Activated B cell treated with CpG ODN at 0.5 μM for 24 hours (primary cell): Measurements from ENCODE around the gene TXNDC9. TPM values are rescaled to one million over a fixed set of nuclear protein-coding genes. Genes with fewer than 3 reads are reported as not detected.

Experiments
- ATAC-seq: fragments of 200-7000 bp; cut with Tn5 transposase; one replicate; pipeline ENCODE4 v1.10.0; 2021; ENCODE audit warnings: low read depth, mild to moderate bottlenecking, moderate library complexity
- CTCF ChIA-PET: fragments of 350-600 bp; sonication (Branson Sonifier 250); formaldehyde crosslinking; loops from one replicate; lab custom pipeline; 2021; ENCODE audit warnings: antibody characterized with exemption; lab: Charles Lee
- POLR2A ChIA-PET: fragments of 350-600 bp; sonication (Branson Sonifier 250); formaldehyde crosslinking; loops from one replicate; lab custom pipeline; 2021; ENCODE audit warnings: antibody characterized with exemption; lab: Charles Lee
- DNase-seq: peaks from one replicate; pipeline ENCODE4 v3.0.0; 2022
- H3K27ac Mint-ChIP-seq: one replicate; pipeline ENCODE4 v1.8.0; 2020; ENCODE audit warnings: mixed read lengths
- H3K27me3 Mint-ChIP-seq: one replicate; pipeline ENCODE4 v1.8.0; 2021; ENCODE audit warnings: mixed read lengths
- H3K36me3 Mint-ChIP-seq: one replicate; pipeline ENCODE4 v1.8.0; 2021; ENCODE audit warnings: low read depth, mixed read lengths
- H3K4me1 Mint-ChIP-seq: one replicate; pipeline ENCODE4 v1.8.0; 2021; ENCODE audit warnings: mixed read lengths
- H3K4me3 Mint-ChIP-seq: one replicate; pipeline ENCODE4 v1.8.0; 2020; ENCODE audit warnings: mild to moderate bottlenecking, mixed read lengths
- H3K9me3 Mint-ChIP-seq: one replicate; pipeline ENCODE4 v1.8.0; 2020; ENCODE audit warnings: mixed read lengths
- intact Hi-C: fragments of 100-400 bp; cut with micrococcal nuclease; formaldehyde crosslinking; loops from one replicate; pipeline ENCODE4 v1.15.1; 2024
- total RNA-seq: library from RNA; stranded (reverse); gene quantifications from 2 replicates; pipeline ENCODE4 v1.2.3, GENCODE V29; 2022
- TF ChIP-seq, protein P1 (sequence below): fragments of 200-600 bp; IDR thresholded peaks from one replicate; pipeline ENCODE4 v1.8.0; 2022; ENCODE audit warnings: antibody characterized with exemption, mild to moderate bottlenecking

The TXNDC9 gene
- total RNA-seq, 1 donor from 2014 or later = 26.8 TPM

DNA sequence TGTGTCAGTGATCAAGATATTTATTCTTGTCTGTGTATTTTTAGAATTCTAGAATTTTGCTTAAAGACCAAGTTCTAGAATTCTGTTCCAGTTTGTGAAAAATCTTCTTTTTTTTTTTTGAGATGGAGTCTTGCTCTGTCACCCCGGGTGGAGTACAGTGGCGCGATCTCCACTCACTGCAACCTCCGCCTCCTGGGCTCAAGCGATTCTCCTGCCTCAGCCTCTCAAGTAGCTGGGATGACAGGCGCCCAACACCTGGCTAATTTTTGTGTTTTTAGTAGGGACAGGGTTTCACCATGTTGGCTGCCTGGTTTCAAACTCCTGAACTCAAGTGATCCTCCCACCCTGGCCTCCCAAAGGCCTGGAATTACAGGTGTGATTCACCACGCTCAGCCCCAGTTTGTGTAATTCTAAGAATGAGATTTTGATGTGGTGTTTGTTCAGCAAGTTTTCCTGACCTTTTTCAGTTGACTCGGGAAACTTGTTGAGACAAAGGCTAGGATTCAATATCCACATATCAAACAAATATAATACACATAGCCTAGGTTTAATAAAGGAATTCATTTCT, 4.6 kb upstream of the TXNDC9 start:
- Mint-ChIP-seq H3K27ac (no peak overlapping the region), H3K4me1 (peaks cover 26% of the 10 kb centered on the region), H3K27me3 (no peaks in the 10 kb centered on the region), H3K36me3 (peaks cover 6% of the 10 kb centered on the region), H3K4me3 (no peak overlapping the region), H3K9me3 (no peaks in the 10 kb centered on the region)
- TF ChIP-seq, protein P1, sequence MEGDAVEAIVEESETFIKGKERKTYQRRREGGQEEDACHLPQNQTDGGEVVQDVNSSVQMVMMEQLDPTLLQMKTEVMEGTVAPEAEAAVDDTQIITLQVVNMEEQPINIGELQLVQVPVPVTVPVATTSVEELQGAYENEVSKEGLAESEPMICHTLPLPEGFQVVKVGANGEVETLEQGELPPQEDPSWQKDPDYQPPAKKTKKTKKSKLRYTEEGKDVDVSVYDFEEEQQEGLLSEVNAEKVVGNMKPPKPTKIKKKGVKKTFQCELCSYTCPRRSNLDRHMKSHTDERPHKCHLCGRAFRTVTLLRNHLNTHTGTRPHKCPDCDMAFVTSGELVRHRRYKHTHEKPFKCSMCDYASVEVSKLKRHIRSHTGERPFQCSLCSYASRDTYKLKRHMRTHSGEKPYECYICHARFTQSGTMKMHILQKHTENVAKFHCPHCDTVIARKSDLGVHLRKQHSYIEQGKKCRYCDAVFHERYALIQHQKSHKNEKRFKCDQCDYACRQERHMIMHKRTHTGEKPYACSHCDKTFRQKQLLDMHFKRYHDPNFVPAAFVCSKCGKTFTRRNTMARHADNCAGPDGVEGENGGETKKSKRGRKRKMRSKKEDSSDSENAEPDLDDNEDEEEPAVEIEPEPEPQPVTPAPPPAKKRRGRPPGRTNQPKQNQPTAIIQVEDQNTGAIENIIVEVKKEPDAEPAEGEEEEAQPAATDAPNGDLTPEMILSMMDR = no peak
- POLR2A ChIA-PET = no interaction called here
- no peak for ATAC-seq
- DNase-seq = no peak
- intact Hi-C loops = no loop called here
- CTCF ChIA-PET = no interaction called here

DNA sequence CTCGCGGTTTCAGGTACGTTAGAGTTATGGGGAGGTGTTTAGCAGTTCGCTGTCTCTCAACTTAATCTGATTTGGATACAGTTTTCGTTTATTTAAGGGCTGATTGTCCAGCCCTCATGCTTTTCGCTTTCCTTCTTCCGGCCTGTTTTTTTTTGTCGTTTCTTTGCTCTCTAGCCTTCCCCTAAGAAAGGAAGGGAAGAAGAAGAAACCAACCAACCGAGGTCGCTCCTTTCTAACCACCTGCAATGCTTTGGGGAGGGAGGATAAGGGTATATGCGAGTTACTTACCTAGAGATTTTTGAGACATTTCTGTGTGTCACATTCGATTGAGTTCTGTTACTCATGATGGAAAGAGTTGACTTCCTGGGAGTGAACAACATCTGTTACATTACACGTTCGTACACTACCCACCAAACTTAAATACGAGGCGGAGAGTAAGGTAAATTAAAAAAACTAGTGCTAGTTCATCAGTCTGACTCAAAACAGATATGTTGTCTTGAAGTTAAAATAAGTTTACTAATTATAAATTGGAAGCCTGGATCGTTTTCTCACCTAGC, 2.0 kb upstream of the TXNDC9 start:
- no peak for DNase-seq
- POLR2A ChIA-PET = interaction anchor here (1.1 to 3.6 kb wide), 6 partner anchors 10 to 197 kb away, joined by 5 to 37 read pairs (median 19); partner anchors contain the start of genes C2orf15, LIPT1, MITD1 and MRPL30
- Mint-ChIP-seq H3K9me3 (no peaks in the 10 kb centered on the region), H3K27ac (no peak overlapping the region), H3K4me3 (no peak overlapping the region), H3K36me3 (peaks cover 6% of the 10 kb centered on the region), H3K27me3 (no peaks in the 10 kb centered on the region), H3K4me1 (peaks cover 29% of the 10 kb centered on the region)
- CTCF ChIA-PET = interaction anchor here (2.9 kb wide), 1 partner anchor 152 kb away, joined by 18 read pairs; the partner anchor contains the start of gene REV1
- intact Hi-C loops = loop anchor here (5.0 kb wide), 3 partner anchors 804 to 924 kb away; partner anchors contain the start of gene AFF3
- TF ChIP-seq, protein P1 = no peak
- no peak for ATAC-seq

DNA sequence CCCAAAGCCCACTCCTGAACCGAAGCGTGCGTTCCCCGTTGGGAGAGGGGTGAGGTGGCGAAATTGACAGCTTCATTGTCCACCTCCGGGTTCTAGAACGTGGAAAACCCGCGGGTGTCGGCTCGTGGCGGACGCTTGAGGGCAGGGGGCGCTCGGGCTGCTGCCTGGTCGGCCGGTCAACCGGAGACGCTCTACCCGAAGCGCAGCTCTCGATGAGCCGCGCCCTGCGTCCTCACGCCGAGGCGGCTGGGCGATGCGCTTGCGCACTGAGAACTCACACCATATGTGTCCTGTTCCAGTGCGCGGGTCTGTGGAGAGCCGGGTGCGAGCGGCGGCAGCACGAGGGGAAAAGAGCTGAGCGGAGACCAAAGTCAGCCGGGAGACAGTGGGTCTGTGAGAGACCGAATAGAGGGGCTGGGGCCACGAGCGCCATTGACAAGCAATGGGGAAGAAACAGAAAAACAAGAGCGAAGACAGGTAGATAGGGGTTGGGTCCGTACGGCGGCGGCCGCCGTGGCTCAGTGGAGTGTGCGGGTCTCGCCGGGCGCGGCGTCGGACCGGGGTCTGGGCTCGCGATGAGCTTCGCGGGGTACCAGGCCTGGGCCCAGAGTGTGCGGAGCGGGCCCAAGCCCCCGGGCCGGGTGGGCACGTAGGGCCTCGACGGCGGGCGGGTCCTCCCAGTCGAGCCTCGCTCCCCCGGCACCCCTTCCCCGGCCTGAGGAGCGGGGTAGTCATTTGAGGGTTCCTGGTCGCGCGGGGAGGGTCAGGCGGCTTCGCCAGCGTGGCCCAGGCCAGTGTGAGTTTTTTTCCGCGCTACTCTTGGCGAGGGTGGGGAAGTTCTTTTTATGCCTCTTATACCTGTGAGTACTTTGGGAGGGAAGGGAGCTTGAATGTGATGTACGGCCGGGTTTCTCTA, 1.2 kb upstream of the TXNDC9 start, which contains the start of gene EIF5B:
Gene EIF5B (plus strand): TSS at position 277 of the 916 bp plus-strand sequence. CDS start 166 bp downstream, at position 443.
- no peaks in the 10 kb centered on the region for H3K27me3 Mint-ChIP-seq
- peak; percentile 92 for DNase-seq
- peaks cover 11% of the 10 kb centered on the region for H3K36me3 Mint-ChIP-seq
- peak; percentile 69 for ATAC-seq
- CTCF ChIA-PET = interaction anchor here (0.9 to 2.9 kb wide), 3 partner anchors 153 to 197 kb away, joined by 3 to 18 read pairs (median 3); partner anchors contain the start of gene REV1
- peaks cover 28% of the 10 kb centered on the region for H3K4me1 Mint-ChIP-seq
- POLR2A ChIA-PET = interaction anchor here (1.1 to 3.6 kb wide), 12 partner anchors 11 to 1691 kb away, joined by 3 to 37 read pairs (median 6); partner anchors contain the start of genes C2orf15, COX5B, LIPT1 and MITD1
- intact Hi-C loops = loop anchor here (1.0 to 5.0 kb wide), 11 partner anchors 9 to 1915 kb away; partner anchors contain the start of genes AFF3, CNOT11, COA5 and MGAT4A
- H3K27ac Mint-ChIP-seq = no peak within 1 kb of the TSS
- no peaks in the 10 kb centered on the region for H3K9me3 Mint-ChIP-seq
- TF ChIP-seq, protein P1 = no peak
- H3K4me3 Mint-ChIP-seq = no peak within 1 kb of the TSS

DNA sequence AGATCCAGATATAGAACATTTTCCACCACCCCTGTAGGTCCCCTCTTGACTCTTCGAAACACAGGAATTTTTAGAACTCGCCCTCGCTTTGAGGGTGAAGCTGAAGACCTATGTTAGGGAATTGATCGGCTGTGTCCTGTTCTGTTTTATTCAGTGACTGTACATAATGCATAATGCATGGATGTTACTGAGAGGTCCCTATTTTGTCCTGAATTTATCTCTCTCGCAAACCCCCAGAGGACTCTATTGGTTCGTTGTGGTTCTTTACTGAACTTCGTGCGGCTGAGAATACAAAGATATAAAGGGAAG, 625 bp upstream of the TXNDC9 start:
- CTCF ChIA-PET = interaction anchor here (0.9 to 2.9 kb wide), 3 partner anchors 153 to 196 kb away, joined by 3 to 18 read pairs (median 3); partner anchors contain the start of gene REV1
- intact Hi-C loops = loop anchor here (1.0 to 5.0 kb wide), 14 partner anchors 10 to 1916 kb away; partner anchors contain the start of genes AFF3, C2orf15, CNOT11 and COA5
- Mint-ChIP-seq H3K27ac (no peak overlapping the region), H3K4me3 (no peak overlapping the region), H3K27me3 (no peaks in the 10 kb centered on the region), H3K4me1 (peaks cover 25% of the 10 kb centered on the region), H3K9me3 (no peaks in the 10 kb centered on the region), H3K36me3 (peaks cover 17% of the 10 kb centered on the region)
- POLR2A ChIA-PET = interaction anchor here (0.6 to 3.6 kb wide), 11 partner anchors 148 to 1690 kb away, joined by 3 to 37 read pairs (median 5); partner anchors contain the start of genes C2orf15, COX5B, LIPT1 and MITD1
- TF ChIP-seq, protein P1 = no peak
- peak; percentile 6 for ATAC-seq
- no peak for DNase-seq
